Brain microvascular endothelial cell (primary cell): ENCODE results near the gene ATP7B.

Experiments
- DNase-seq: peaks from one replicate; pipeline ENCODE4 v3.0.0-alpha.2; 2020
- H3K27ac ChIP-seq: fragments of 250-450 bp; sonication (Bioruptor Pico); 2 replicates; pipeline ENCODE4 v1.5.1; 2020; ENCODE audit warnings: mild to moderate bottlenecking, moderate library complexity
- H3K27me3 ChIP-seq: fragments of 250-450 bp; sonication (Bioruptor Pico); replicated peaks from 2 replicates; pipeline ENCODE4 v1.5.1; 2020; ENCODE audit warnings: mild to moderate bottlenecking
- H3K36me3 ChIP-seq: fragments of 250-450 bp; sonication (Bioruptor Pico); replicated peaks from 2 replicates; pipeline ENCODE4 v1.5.1; 2020; ENCODE audit warnings: mild to moderate bottlenecking
- H3K4me3 ChIP-seq: 2 replicates; pipeline ENCODE4 v1.5.1; 2011; ENCODE audit warnings: low read depth, mild to moderate bottlenecking, control low read depth, low read length, moderate library complexity
- in situ Hi-C: cut with HindIII; loops from 2 replicates; pipeline ENCODE4 v1.10.0; 2017; ENCODE audit warnings: low sequenced_read_pairs, low pct_ligation_motif_present
- TF ChIP-seq, protein P1 (sequence below): IDR thresholded peaks from 2 replicates; pipeline ENCODE4 v1.5.1; 2011; ENCODE audit warnings: low read depth, mild to moderate bottlenecking, moderate library complexity, low read length, control low read depth, inconsistent platforms; ENCODE audit errors: missing control alignments

Gene ATP7B

DNA sequence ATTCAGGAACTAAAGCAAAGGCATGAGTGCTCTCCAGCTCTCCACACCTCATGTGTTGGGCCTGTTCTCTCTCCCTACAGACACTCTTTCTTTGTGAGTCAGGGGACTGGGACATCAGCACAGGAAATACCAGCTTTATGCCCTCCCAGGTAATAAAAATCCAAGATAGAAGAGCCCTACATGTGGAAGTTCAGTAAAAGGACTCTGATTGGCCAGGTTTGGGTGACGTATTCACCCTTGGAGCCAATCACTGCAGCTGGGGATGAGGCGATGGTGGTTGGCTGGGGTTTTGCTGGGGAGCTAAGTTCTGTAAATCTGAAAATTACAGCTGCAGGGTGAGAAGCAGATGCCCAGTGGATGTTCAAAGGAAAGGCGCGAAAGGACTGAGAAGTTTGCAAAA, 117.0 kb downstream of the ATP7B start:
- TF ChIP-seq, protein P1, sequence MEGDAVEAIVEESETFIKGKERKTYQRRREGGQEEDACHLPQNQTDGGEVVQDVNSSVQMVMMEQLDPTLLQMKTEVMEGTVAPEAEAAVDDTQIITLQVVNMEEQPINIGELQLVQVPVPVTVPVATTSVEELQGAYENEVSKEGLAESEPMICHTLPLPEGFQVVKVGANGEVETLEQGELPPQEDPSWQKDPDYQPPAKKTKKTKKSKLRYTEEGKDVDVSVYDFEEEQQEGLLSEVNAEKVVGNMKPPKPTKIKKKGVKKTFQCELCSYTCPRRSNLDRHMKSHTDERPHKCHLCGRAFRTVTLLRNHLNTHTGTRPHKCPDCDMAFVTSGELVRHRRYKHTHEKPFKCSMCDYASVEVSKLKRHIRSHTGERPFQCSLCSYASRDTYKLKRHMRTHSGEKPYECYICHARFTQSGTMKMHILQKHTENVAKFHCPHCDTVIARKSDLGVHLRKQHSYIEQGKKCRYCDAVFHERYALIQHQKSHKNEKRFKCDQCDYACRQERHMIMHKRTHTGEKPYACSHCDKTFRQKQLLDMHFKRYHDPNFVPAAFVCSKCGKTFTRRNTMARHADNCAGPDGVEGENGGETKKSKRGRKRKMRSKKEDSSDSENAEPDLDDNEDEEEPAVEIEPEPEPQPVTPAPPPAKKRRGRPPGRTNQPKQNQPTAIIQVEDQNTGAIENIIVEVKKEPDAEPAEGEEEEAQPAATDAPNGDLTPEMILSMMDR, result no peak
- no peak for DNase-seq
- Histone ChIP-seq H3K36me3 (no peaks in the 10 kb centered on the region), H3K27me3 (no peaks in the 10 kb centered on the region), H3K4me3 (no peak overlapping the region), H3K27ac (no peak overlapping the region)
- in situ Hi-C loops, result no loop called here

DNA sequence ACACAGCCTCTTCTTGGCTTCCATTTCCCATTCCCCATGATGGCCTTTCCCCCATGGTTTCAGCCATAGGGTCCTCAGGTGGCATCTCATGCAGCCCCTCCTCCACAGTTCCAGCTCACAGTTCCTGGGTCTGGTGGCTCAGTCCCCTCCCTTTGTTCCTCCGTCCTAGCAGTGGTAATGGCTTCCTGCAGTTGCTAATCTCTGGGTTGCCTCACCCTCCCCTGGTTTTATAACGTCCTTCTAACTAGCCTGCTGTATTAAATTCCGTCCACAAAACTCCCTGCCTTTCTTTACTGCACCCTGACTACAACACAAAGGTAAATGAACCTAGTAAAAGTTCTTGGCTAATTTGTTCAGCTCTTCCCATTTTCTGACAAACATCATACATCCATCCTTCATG, 118.6 kb downstream of the ATP7B start:
- in situ Hi-C loops, result no loop called here
- H3K4me3 ChIP-seq, result no peak overlapping the region
- DNase-seq, result no peak
- H3K36me3 ChIP-seq, result no peaks in the 10 kb centered on the region
- TF ChIP-seq, protein P1, result no peak
- no peak overlapping the region for H3K27ac ChIP-seq
- H3K27me3 ChIP-seq, result no peaks in the 10 kb centered on the region

DNA sequence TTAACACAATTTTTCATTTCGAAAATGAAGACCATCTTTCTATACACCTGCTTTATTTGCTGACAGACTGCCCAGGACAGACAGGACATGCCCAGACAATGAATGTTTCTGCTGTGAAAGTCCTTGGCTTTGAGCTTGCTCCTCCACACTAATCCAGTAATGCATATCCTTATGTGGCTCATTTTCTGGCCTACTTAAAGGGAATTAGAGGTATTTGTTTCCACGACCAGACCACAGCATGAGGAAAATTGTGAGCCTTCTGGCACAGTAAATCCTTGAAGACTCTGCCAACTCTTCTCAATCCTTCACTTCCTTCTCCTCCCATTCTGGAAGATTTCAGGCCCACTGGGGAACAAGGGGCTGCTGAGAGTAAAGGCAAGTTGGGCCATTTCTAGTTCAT, 123.8 kb downstream of the ATP7B start:
- no peak overlapping the region for H3K27ac ChIP-seq
- H3K4me3 ChIP-seq, result no peak overlapping the region
- DNase-seq, result no peak
- H3K36me3 ChIP-seq, result no peaks in the 10 kb centered on the region
- TF ChIP-seq, protein P1, result no peak
- H3K27me3 ChIP-seq, result no peaks in the 10 kb centered on the region
- in situ Hi-C loops, result no loop called here

DNA sequence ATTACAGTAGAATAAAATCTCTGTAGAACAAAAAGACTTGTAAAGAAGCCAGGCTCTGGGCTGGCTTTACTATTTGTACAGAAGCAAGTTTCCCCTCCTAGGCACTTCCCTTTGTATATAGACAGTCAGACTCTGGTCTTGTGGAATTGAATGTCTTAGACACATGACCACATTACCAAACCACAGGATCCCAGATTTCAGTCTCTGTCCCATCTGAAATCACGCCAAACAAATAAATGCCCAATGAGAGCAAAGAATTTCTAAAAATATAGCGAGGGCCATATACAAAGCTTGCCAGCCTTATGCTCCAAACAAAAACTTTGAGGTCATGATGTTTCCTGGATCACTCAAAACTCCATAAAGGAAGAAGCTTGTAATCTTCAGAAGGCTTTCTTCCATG, 125.6 kb downstream of the ATP7B start:
- TF ChIP-seq, protein P1, result no peak
- DNase-seq, result no peak
- in situ Hi-C loops, result no loop called here
- no peak overlapping the region for H3K27ac ChIP-seq
- H3K27me3 ChIP-seq, result no peaks in the 10 kb centered on the region
- H3K36me3 ChIP-seq, result no peaks in the 10 kb centered on the region
- no peak overlapping the region for H3K4me3 ChIP-seq

DNA sequence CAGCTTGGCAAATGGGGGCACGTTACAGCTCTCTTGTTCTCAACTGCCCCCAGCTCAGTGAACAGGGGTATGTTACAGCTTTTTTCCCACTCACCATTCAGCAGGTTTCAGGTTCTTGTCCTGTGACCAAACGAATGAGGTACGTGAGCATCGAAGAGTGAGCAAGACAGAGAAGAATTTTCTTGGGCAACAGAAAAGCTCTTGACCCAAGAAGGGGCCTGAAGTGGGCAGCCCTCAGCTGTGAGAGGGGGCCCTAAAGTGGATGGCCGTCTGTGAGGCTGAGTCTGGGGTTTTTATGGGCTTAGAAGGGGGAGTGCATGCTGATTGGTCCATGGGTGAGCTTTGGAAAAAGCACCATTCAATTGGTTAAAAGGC, 128.0 kb downstream of the ATP7B start:
- Histone ChIP-seq H3K4me3 (no peak overlapping the region), H3K36me3 (no peaks in the 10 kb centered on the region), H3K27ac (no peak overlapping the region), H3K27me3 (no peaks in the 10 kb centered on the region)
- in situ Hi-C loops, result no loop called here
- TF ChIP-seq, protein P1, result no peak
- no peak for DNase-seq
